ENCODE results near the gene CRABP2.

The CRABP2 gene

GRCh38 chr1:156667610-156667967 lies 37.8 kb downstream of the CRABP2 start:
- no peak for TF ChIP-seq CTCF (IDR thresholded peaks at IDR 0.05; ENCODE audit: low read depth, low read length)
- no peak for DNase-seq (ENCODE audit: low read depth, low spot score)
- in situ Hi-C loops (cut with HindIII; ENCODE audit: low sequenced_read_pairs): no loop called here
- no peak overlapping the region for H3K4me3 ChIP-seq (ENCODE audit: low read depth, low read length)

GRCh38 chr1:156666862-156667609 lies 38.3 kb downstream of the CRABP2 start:
- in situ Hi-C loops (cut with HindIII; ENCODE audit: low sequenced_read_pairs): no loop called here
- DNase-seq (ENCODE audit: low read depth, low spot score): no peak

GRCh38 chr1:156665539-156665938 lies 39.8 kb downstream of the CRABP2 start:
- in situ Hi-C loops (cut with HindIII; ENCODE audit: low sequenced_read_pairs): no loop called here
- DNase-seq (ENCODE audit: low read depth, low spot score): no peak
- H3K4me3 ChIP-seq (ENCODE audit: low read depth, low read length): no peak overlapping the region
- TF ChIP-seq CTCF (IDR thresholded peaks at IDR 0.05; ENCODE audit: low read depth, low read length): no peak

More at GRCh38 chr1:156666862-156667609, 38.3 kb downstream of the CRABP2 start:
- no peak for TF ChIP-seq CTCF (IDR thresholded peaks at IDR 0.05; ENCODE audit: low read depth, low read length)
- H3K4me3 ChIP-seq (ENCODE audit: low read depth, low read length): no peak overlapping the region

GRCh38 chr1:156664767-156665411 lies 40.5 kb downstream of the CRABP2 start:
- TF ChIP-seq CTCF (IDR thresholded peaks at IDR 0.05; ENCODE audit: low read depth, low read length): no peak
- in situ Hi-C loops (cut with HindIII; ENCODE audit: low sequenced_read_pairs): no loop called here
- DNase-seq (ENCODE audit: low read depth, low spot score): no peak
- no peak overlapping the region for H3K4me3 ChIP-seq (ENCODE audit: low read depth, low read length)

- DNase-seq (ENCODE audit: low read depth, low spot score): no peak
- H3K4me3 ChIP-seq (ENCODE audit: low read depth, low read length): no peak overlapping the region
- TF ChIP-seq CTCF (IDR thresholded peaks at IDR 0.05; ENCODE audit: low read depth, low read length): no peak
- in situ Hi-C loops (cut with HindIII; ENCODE audit: low sequenced_read_pairs): no loop called here
These were observed 41.2 kb downstream of the CRABP2 start for GRCh38 chr1:156664046-156664766.

- DNase-seq (ENCODE audit: low read depth, low spot score): peak; percentile 69
- TF ChIP-seq CTCF (IDR thresholded peaks at IDR 0.05; ENCODE audit: low read depth, low read length): no peak
- in situ Hi-C loops (cut with HindIII; ENCODE audit: low sequenced_read_pairs): no loop called here
- no peak overlapping the region for H3K4me3 ChIP-seq (ENCODE audit: low read depth, low read length)
These were observed 42.2 kb downstream of the CRABP2 start for GRCh38 chr1:156663178-156663577.
